A549 (cell line): ENCODE measurements around the gene SORBS1.

ENCODE experiments used
- CBX2 ChIP-seq: fragments of 200-600 bp; sonication (generic); IDR thresholded peaks from 2 replicates; pipeline ENCODE4 v1.6.1; 2016; ENCODE audit warnings: low read depth, mild to moderate bottlenecking, borderline replicate concordance
- CHD2 ChIP-seq: fragments of 150-350 bp; IDR thresholded peaks from 2 replicates; pipeline ENCODE4 v1.6.1; 2014; ENCODE audit warnings: low read length; ENCODE audit not compliant: partially characterized antibody
- CTCF ChIP-seq: fragments of >200 bp; sonication (Bioruptor Twin); formaldehyde crosslinking; IDR thresholded peaks from 3 replicates; pipeline ENCODE4 v1.5.1; 2016
- EP300 ChIP-seq, 2 experiments: fragments of >200 bp; sonication (Bioruptor Twin); formaldehyde crosslinking; IDR thresholded peaks; 2 replicates in 1 of 2; 3 replicates in 1 of 2; pipeline ENCODE4 v1.6.1; 2016 to 2017
- FOSL2 ChIP-seq, 2 experiments: fragments of 450-650 bp in 1 of 2; fragments of >200 bp in 1 of 2; sonication (Bioruptor Twin) in 1 of 2; formaldehyde crosslinking; IDR thresholded peaks; 2 replicates each; pipeline versions ENCODE4 v1.5.0 to v1.6.1; 2016 to 2020; ENCODE audit warnings: mild to moderate bottlenecking in 1 of 2, moderate library complexity in 1 of 2
- HOXA7 ChIP-seq: fragments of 250-450 bp; sonication (Bioruptor Pico); IDR thresholded peaks from 2 replicates; pipeline ENCODE4 v1.5.0; 2020; ENCODE audit warnings: mild to moderate bottlenecking, moderate library complexity
- HOXB5 ChIP-seq: fragments of 250-450 bp; sonication (Bioruptor Pico); IDR thresholded peaks from 2 replicates; pipeline ENCODE4 v1.5.0; 2020; ENCODE audit warnings: mild to moderate bottlenecking, moderate library complexity
- MYC ChIP-seq: IDR thresholded peaks from 2 replicates; pipeline ENCODE4 v1.6.1; 2012; ENCODE audit warnings: mild to moderate bottlenecking, inconsistent platforms, low read length, improper control_type of control experiment, borderline replicate concordance
- POLR2A ChIP-seq: IDR thresholded peaks from 2 replicates; pipeline ENCODE4 v1.6.1; 2012; ENCODE audit warnings: mild to moderate bottlenecking, low read length
- RAD21 ChIP-seq, 2 experiments: fragments of >200 bp in 1 of 2; sonication (Bioruptor Twin) in 1 of 2; formaldehyde crosslinking in 1 of 2; IDR thresholded peaks in 1 of 2; conservative IDR thresholded peaks in 1 of 2; 2 replicates in 1 of 2; 3 replicates in 1 of 2; pipeline ENCODE4 v1.6.1; 2012 to 2018; ENCODE audit warnings: inconsistent platforms in 1 of 2
- USF2 ChIP-seq: fragments of 450-650 bp; IDR thresholded peaks from 2 replicates; pipeline ENCODE4 v1.6.1; 2014; ENCODE audit warnings: antibody characterized with exemption

- TF ChIP-seq EP300 (IDR thresholded peaks at IDR 0.05), result no peak
- no peak for TF ChIP-seq MYC
- no peak for TF ChIP-seq POLR2A
- no peak for TF ChIP-seq FOSL2 (IDR thresholded peaks at IDR 0.05)
- no peak for TF ChIP-seq FOSL2 (CRISPR knock-in tag; IDR thresholded peaks at IDR 0.05)
- no peak for TF ChIP-seq CBX2
- TF ChIP-seq RAD21 (conservative IDR thresholded peaks at IDR 0.05 in 1 of 2, IDR thresholded peaks at IDR 0.05 in 1 of 2), result no peak
- TF ChIP-seq CTCF, result no peak
- no peak for TF ChIP-seq CHD2
- no peak for TF ChIP-seq HOXA7 (CRISPR knock-in tag)
- no peak for TF ChIP-seq HOXB5 (CRISPR knock-in tag)
- TF ChIP-seq USF2, result no peak
Observed at GRCh38 chr10:95537542-95537927, 23.6 kb downstream of the SORBS1 start.
